ENCODE results near the gene CBY3.
"Not testable (repeated sequence)": the region's sequence is repeated elsewhere in the genome, so short reads cannot be mapped to it uniquely, and the experiment has no call there.

Gene CBY3

DNA sequence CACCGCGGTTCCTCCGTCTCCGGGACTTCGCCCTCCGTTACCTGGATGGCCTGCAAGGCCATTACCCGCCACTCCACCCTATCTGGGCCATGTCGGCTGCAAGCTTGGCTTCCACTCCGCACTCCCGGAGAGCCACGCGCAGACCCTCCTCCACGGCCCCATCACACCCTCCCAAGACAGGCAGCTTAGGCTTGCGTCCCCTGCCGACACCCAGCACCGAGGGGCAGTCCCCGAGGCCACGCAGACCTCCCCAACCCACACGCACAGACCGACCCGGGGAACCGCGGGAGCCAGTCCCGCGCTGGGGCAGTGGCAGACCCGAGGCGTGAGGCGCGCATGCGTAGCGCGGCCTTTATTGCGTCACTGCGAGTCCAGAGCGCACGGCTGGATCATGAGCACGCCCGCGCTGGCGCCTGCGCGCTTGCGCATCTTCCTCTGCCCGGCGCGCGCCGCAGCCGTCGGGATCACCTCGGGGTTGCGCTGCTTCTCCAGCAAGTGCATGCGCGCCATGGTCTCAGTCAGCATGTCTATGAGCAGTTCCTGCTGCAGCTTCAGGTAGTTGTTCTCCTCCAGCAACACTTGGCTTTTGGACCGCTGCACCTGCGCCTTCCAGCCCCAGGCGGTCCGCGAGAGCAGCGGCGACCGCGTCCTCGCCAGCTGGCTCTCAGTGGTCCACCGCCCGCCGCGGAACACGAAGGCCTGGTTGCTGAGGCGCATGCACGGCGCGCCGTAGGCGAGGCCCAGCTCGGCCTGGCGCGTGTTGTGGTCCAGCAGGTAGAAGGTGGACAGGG, 2.4 kb downstream of the CBY3 start:
- in situ Hi-C loops (cut with MboI; ENCODE audit: low sequenced_read_pairs) = no loop called here

DNA sequence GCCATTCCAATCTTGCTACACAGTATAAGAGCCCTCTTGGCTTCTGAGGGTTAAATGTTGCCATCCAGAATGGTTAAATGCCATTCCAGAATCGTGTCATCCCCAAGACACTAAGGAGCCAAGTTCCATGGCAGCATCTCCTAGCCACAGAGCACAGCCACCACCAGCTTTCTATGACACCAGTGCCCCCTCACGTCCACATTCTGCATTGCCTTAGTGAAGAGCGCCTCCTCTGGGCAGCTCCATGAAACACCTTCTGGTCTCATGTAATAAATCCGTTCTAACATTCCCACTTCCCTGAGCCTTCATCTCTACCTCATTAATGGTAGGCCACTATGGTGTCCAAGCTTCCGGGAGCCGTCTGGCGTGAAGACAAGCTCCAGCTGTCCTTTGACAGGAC, 12.4 kb downstream of the CBY3 start:
- in situ Hi-C loops (cut with MboI; ENCODE audit: low sequenced_read_pairs) = no loop called here

DNA sequence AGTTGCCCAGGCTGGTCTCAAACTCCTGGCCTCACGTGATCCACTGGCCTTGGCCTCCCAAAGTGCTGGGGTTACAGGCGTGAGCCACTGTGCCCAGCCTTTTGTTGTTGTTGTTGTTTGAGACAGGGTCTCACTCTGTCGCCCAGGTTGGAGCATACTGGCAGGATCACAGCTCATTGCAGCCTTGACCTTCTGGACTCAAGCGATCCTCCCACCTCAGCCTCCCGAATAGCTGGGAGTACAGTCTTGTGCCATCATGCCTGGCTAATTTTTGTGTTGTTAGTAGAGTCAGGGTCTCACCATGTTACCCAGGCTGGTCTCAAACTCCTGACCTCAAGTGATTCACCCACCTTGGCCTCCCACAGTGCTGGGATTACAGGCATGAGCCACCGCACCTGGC, 19.2 kb downstream of the CBY3 start:
- in situ Hi-C loops (cut with MboI; ENCODE audit: low sequenced_read_pairs) = not testable (repeated sequence)

DNA sequence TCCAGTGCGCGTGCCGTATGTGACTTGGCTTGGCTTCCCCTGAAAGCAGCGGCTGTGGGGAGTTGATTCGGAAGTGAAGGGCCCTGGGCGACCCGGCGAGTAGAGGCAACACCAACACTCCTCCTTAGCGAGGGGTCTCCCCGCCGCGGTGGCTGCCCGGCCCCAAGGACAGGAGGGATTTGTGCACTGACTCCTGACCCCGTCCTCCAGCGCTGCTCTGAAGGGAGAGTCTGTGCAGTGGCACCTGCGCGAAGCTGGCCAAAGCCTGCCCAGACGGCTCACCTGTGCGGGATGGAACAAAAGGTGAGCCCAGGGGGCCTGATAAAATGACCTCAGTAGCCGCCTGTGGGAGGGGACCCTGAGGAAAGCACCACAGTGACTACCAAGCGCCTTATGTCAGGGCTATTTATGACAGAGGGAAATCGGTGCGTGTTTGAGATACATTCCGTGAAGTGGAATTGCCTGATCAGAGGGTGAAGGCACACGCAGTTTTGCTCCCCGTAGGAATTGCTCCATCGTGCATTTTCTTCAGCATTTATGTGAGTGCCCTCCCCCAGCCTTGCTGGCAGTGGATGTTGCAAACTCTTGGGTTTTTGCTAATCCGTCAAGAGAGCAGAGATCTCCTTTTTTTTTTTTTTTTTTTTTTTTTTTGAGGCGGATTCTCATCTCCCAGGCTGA, 22.5 kb downstream of the CBY3 start:
- in situ Hi-C loops (cut with MboI; ENCODE audit: low sequenced_read_pairs) = not testable (repeated sequence)

DNA sequence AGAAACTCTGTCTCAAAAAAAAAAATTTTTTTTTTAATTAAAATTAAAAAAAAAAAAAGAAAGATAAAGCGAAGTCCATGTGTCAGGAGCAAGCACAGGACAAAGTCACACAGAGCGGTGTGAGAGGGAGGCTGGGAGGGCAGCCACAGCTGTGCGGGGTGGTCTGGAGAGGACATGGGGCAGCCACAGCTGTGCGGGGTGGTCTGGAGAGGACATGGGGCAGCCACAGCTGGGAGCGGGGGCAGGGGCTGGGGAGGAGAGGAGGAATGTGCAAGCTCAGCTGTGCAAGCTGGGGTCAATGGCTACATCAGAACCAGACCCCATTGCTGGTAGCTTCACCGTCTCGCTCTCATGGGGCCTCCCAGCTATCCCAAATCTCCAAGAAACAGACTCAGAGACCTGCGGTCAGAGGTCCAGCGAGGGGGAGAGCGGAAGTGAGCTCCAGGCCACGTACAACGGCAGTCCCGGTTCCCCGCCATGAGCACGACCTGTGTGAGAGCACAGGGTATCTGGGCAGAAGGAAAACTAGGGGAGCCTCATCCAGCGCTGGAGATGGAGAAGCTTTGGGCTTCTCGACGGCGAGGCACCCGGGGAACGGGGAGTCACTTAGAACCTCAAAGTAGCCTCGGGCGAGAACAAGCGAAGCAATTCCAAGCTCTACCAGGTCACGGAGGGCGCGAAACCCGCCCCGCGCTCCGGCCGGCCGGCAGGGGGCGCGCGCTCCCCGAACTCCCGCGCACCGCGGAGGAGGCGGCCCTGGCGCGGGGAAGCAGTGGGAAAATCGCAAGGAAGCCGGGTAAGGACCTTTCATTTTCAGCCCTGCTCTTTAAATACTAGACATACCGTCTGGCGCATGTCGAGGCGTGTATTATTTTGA, 23.3 kb downstream of the CBY3 start:
- in situ Hi-C loops (cut with MboI; ENCODE audit: low sequenced_read_pairs) = not testable (repeated sequence)

DNA sequence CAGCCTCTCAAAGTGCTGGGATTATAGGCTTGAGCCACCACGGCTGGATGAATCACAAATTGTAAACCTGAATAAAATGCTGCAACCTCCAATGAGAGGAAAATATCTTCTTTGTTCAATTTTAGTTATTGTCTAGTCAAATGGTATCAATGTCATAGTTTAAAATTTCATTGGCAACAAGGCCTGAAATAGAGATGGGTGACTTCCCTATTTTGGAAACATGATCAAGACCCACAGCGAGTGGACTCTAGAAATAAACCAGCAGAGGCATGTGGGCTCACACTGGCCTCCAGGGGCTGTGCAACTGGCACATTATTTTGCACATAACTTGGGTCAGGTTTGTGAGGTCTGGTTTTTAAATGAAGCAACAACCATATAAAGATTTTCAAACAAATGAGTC, 27.7 kb downstream of the CBY3 start:
- in situ Hi-C loops (cut with MboI; ENCODE audit: low sequenced_read_pairs) = not testable (repeated sequence)

DNA sequence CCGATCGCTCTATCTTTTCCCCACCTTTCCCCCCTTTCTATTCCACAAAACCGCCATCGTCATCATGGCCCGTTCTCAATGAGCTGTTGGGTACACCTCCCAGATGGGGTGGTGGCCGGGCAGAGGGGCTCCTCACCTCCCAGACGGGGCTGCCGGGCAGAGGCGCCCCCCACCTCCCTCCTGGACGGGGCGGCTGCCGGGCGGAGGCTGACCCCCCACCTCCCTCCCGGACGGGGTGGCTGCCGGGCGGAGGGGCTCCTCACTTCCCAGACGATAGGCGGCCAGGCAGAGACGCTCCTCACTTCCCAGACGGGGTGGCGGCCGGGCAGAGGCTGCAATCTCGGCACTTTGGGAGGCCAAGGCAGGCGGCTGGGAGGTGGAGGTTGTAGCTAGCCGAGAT, 30.6 kb downstream of the CBY3 start:
- in situ Hi-C loops (cut with MboI; ENCODE audit: low sequenced_read_pairs) = not testable (repeated sequence)

DNA sequence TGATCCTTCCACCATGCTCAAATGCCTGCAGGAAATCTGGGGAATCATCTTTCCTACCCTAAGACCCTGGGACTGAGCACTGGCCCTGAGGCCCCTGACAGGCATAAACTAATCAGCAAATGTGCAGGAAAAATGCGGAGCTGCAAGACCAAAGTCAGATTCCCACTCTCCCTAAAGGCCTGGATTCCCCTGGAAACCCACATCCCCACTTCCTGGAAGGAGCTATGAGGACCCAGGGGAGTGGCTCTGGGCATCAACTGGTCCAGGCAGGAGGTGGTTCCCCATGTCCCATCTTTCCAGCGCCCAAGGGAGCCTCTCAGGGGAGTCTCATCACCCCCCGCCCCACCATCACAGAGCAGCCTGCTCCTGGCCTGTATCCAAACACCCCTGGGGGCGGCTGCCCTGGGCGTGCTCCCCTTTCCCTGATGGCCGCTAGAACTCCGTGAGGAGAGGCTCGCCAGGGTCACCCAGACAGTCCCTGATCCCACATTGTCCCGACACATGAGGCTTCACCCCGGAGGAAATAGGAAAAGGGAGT, 31.6 kb downstream of the CBY3 start:
- in situ Hi-C loops (cut with MboI; ENCODE audit: low sequenced_read_pairs) = not testable (repeated sequence)

DNA sequence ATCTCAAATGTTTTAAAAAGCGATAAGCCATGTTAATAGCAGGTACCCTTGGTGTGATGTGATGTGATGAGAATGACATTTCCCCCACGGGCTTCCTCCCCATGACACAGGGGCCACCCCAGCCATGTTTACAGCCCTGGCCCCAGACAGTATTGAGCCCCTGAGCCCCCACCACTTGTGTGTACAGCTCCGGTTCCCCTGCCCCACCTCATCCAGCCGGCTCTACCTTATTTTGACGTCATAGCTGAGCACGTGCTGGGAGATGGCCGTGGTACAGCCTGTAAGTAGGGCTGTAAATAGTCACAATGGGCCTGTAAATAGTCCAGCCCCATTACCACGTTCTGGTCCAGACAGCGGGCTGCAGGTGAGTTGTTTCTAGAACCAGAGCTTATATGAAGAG, 32.4 kb downstream of the CBY3 start:
- in situ Hi-C loops (cut with MboI; ENCODE audit: low sequenced_read_pairs) = no loop called here

DNA sequence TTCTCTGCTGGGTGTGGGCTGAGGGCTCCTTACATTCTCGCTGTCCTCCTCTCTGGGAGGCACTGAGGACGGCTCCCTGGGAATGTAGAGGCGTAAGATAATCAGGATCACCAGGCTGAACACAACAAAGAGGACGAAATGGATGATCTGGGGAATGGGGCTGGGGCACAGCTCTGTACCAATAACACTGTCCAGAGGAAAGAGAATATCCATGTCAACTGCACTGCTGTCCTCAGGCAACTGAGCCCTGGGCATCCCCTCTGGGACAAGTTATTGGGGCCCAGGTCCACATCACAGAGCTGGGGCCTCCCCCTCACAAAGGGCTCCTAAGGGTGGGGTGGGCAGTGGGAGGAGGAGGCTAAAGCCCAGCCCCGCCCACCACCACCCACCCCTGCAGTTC, 36.1 kb downstream of the CBY3 start:
- in situ Hi-C loops (cut with MboI; ENCODE audit: low sequenced_read_pairs) = not testable (repeated sequence)

DNA sequence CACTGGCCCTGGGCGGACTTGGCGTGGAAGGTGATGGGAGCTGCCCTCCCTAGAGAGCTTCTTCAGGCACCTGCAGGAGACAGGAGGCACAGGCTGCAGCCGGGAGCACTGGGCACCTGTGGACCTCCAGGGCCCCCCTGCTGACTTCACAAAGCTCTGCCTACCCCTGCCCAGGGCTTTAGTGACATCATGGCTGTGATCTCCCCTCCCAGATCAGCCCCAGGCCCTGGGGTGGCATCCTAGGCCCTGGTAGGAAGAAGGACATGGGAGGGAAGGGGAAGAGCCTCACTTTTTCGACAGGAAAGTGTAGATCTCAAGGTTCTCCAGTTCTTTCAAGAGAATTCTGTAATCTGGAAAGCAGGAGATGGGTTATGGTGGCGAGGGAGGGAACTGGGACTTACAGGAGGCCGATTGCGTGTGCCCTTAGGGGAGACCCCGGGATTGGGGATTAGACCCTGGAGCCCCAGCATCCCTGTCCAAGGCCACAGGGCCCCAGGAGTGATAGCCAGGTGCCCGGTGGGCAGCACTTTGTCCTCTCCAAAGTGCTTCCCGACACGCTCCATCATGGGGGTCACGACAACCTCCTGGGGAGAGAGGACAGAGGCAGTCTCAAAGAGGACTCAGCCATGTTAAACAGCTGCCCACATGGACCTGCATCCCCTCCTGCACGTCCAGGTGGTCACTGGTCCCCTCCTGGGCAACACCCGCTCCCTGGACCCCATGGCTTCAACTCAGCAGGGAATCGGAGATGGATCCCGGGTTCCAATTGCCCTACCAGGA, 37.5 kb downstream of the CBY3 start:
- in situ Hi-C loops (cut with MboI; ENCODE audit: low sequenced_read_pairs) = not testable (repeated sequence)

DNA sequence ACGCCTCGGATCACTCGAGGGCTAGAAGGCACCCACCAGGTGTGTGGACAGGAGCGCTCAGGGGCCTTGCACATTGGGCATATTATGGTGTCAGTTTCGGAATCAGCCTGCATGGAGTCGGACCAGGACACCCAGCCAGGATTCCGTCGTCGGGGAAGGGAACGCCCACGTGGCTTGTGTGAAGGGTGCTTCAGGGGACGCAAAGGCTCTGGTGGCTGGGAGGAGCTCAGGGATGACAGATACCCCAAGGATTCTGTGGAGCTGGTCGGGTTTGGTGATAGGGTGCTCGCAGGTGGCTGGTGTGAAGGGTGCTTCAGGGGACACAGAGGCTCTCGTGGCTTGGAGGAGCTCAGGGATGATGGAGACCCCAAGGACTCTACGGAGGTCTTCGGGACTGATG, 38.2 kb downstream of the CBY3 start:
- in situ Hi-C loops (cut with MboI; ENCODE audit: low sequenced_read_pairs) = not testable (repeated sequence)

DNA sequence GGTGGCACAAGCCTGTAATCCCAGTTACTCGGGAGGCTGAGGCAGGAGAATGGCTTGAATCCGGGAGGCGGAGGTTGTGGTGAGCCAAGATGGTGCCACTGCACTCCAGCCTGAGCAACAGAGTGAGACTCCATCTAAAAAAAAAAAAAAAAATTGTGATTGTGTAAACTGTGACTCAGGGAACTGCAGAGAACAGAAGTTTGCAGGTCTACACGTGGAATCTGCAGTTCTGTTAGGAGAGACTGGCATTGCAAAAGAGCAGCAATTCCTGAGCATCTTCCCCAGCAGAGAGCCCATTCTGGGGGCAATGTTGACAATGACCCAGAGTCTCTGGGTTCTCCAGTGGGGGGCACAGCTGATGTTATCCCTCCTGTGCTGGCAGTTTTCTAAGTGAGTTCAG, 39.1 kb downstream of the CBY3 start:
- in situ Hi-C loops (cut with MboI; ENCODE audit: low sequenced_read_pairs) = not testable (repeated sequence)

DNA sequence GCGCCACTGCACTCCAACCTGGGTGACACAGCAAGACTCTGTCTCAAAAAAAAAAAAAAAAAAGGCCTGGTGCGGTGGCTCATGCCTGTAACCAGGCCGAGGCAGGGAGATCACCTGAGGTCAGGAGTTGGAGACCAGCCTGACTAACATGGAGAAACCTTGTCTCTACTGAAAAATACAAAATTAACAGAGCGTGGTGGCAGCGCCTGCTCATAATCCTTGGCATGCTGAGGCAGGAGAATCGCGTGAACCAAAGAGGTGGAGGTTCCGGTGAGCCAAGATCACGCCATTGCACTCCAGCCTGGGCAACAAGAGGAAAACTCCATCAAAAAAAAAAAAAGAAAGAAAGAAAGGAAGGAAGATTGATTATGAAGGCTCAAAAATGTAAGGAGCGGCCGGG, 41.5 kb downstream of the CBY3 start:
- in situ Hi-C loops (cut with MboI; ENCODE audit: low sequenced_read_pairs) = not testable (repeated sequence)

DNA sequence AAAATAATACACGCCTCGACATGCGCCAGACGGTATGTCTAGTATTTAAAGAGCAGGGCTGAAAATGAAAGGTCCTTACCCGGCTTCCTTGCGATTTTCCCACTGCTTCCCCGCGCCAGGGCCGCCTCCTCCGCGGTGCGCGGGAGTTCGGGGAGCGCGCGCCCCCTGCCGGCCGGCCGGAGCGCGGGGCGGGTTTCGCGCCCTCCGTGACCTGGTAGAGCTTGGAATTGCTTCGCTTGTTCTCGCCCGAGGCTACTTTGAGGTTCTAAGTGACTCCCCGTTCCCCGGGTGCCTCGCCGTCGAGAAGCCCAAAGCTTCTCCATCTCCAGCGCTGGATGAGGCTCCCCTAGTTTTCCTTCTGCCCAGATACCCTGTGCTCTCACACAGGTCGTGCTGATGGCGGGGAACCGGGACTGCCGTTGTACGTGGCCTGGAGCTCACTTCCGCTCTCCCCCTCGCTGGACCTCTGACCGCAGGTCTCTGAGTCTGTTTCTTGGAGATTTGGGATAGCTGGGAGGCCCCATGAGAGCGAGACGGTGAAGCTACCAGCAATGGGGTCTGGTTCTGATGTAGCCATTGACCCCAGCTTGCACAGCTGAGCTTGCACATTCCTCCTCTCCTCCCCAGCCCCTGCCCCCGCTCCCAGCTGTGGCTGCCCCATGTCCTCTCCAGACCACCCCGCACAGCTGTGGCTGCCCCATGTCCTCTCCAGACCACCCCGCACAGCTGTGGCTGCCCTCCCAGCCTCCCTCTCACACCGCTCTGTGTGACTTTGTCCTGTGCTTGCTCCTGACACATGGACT, 46.3 kb downstream of the CBY3 start:
- in situ Hi-C loops (cut with MboI; ENCODE audit: low sequenced_read_pairs) = not testable (repeated sequence)

DNA sequence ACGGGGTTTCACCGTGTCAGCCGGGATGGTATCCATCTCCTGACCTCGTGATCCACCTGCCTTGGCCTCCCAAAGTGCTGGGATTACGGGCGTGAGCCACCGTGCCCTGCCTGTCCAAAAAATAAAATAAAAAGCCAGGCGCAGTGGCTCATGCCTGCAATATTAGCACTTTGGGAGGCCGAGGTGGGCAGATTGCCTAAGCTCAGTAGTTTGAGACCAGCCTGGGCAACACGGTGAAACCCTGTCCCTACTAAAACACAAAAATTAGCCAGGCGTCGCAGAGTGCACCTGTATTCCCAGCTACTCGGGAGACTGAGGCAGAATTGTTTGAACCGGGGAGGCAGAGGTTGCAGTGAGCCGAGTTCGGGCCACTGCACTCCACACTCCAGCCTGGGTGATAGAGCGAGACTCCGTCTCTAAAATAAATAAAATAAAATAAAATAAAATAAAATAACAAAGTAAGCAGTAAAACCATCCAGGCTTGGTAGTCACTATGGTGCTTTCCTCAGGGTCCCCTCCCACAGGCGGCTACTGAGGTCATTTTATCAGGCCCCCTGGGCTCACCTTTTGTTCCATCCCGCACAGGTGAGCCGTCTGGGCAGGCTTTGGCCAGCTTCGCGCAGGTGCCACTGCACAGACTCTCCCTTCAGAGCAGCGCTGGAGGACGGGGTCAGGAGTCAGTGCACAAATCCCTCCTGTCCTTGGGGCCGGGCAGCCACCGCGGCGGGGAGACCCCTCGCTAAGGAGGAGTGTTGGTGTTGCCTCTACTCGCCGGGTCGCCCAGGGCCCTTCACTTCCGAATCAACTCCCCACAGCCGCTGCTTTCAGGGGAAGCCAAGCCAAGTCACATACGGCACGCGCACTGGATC, 47.1 kb downstream of the CBY3 start:
- in situ Hi-C loops (cut with MboI; ENCODE audit: low sequenced_read_pairs) = not testable (repeated sequence)
